GM19455 (cell line): ENCODE measurements around the gene BUB1.
"Not testable (repeated sequence)": the region's sequence is repeated elsewhere in the genome, so short reads cannot be mapped to it uniquely, and the experiment has no call there.

Experiments used
- ATAC-seq: cut with Tn5 transposase; IDR thresholded peaks from one replicate; pipeline ENCODE4 v1.9.1; 2021; ENCODE audit not compliant: unreplicated experiment

The BUB1 gene

GRCh38 chr2:110605057-110605456, 72.8 kb downstream of the BUB1 start:
- not testable (repeated sequence) for ATAC-seq

GRCh38 chr2:110603917-110604591, 73.8 kb downstream of the BUB1 start:
- ATAC-seq: not testable (repeated sequence)

- not testable (repeated sequence) for ATAC-seq
Observed at GRCh38 chr2:110602139-110602538, 75.7 kb downstream of the BUB1 start.

DNA sequence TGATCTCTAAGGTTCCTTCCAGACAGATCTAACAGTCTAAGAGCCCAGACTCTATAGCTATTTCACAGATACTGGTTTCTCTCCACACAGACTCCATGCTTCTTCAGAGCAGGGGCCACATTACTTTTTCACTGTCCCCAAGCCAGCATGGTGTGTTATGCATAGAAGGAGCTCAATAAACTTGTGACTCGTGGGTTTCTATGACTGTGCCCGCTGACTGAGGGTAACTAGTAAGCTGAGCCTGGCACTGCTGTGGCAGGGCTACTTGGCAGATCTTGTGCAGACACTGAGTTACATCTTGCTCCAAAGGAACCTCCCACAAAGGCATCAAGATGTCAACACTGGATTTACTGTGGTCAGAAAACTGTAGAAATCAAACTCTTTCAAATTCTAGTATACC, 85.9 kb downstream of the BUB1 start:
- ATAC-seq: not testable (repeated sequence)

GRCh38 chr2:110589677-110590330, 88.1 kb downstream of the BUB1 start:
- ATAC-seq: not testable (repeated sequence)

GRCh38 chr2:110588520-110588919, 89.3 kb downstream of the BUB1 start:
- ATAC-seq: not testable (repeated sequence)
